Right atrium auricular region (tissue), 2 donors: ENCODE results near the gene FIZ1. TPM values are rescaled to one million over a fixed set of nuclear protein-coding genes. Genes with fewer than 3 reads are reported as not detected.

Experiments used
- DNase-seq: peaks from one replicate; pipeline ENCODE4 v3.0.0-alpha.2; 2019; ENCODE audit warnings: low spot score
- H3K27ac ChIP-seq, 2 donors: fragments of 200-600 bp; sonication (generic); 1 replicate in 1 of 2; 2 replicates in 1 of 2; pipeline ENCODE4 v1.5.1; 2016 to 2019
- H3K27me3 ChIP-seq, 2 donors: fragments of 200-600 bp; sonication (generic); one replicate each; pipeline versions ENCODE4 v1.5.1 to v1.6.0; 2017 to 2019
- H3K36me3 ChIP-seq: fragments of 200-600 bp; sonication (generic); one replicate; pipeline ENCODE4 v1.5.1; 2016
- H3K4me1 ChIP-seq, 2 donors: fragments of 200-600 bp; sonication (generic); one replicate each; pipeline versions ENCODE4 v1.5.1 to v1.6.0; 2017 to 2019
- H3K4me3 ChIP-seq, 2 donors: fragments of 200-600 bp; sonication (generic); 1 replicate in 1 of 2; 2 replicates in 1 of 2; pipeline ENCODE4 v1.5.1; 2017 to 2019; ENCODE audit warnings: mild to moderate bottlenecking in 1 of 2, moderate library complexity in 1 of 2
- H3K9me3 ChIP-seq, 2 donors: fragments of 200-600 bp; sonication (generic); one replicate each; pipeline ENCODE4 v1.5.1; 2019
- CTCF ChIP-seq, 2 donors: fragments of 200-600 bp; sonication (generic); IDR thresholded peaks; one replicate each; pipeline ENCODE4 v1.5.1; 2019; ENCODE audit warnings: antibody characterized with exemption in 2 of 2
- total RNA-seq, 2 donors: library from RNA; depleted of rRNA; stranded (reverse); fragments of >200 nt; gene quantifications; one replicate each; pipeline ENCODE4 v1.1.0, GENCODE V29; 2016

FIZ1 gene
- total RNA-seq, 2 donors from 2014 or later = 9.2 to 12.2 TPM

GRCh38 chr19:55637534-55637933 is 38.2 kb upstream of the FIZ1 start:
- no peaks in the 10 kb centered on the region for H3K27me3 ChIP-seq
- TF ChIP-seq CTCF (IDR thresholded peaks at IDR 0.05) = no peak
- H3K9me3 ChIP-seq = no peaks in the 10 kb centered on the region
- no peak for DNase-seq
- no peak overlapping the region for H3K27ac ChIP-seq
- no peak overlapping the region for H3K4me3 ChIP-seq
- H3K36me3 ChIP-seq = no peaks in the 10 kb centered on the region
- H3K4me1 ChIP-seq = peaks cover 0 to 61% of the 10 kb centered on the region in 2 donors

GRCh38 chr19:55636723-55637122 is 37.4 kb upstream of the FIZ1 start:
- Histone ChIP-seq H3K9me3 (no peaks in the 10 kb centered on the region), H3K27me3 (no peaks in the 10 kb centered on the region), H3K27ac (no peak overlapping the region), H3K4me1 (peaks cover 0 to 52% of the 10 kb centered on the region in 2 donors), H3K4me3 (no peak overlapping the region), H3K36me3 (no peaks in the 10 kb centered on the region)
- no peak for TF ChIP-seq CTCF (IDR thresholded peaks at IDR 0.05)
- DNase-seq = no peak

GRCh38 chr19:55635856-55636440 is 36.6 kb upstream of the FIZ1 start:
- Histone ChIP-seq H3K27me3 (no peaks in the 10 kb centered on the region), H3K27ac (peak overlapping the region; percentile 94 to 97), H3K36me3 (no peaks in the 10 kb centered on the region), H3K4me1 (peaks cover 0 to 48% of the 10 kb centered on the region in 2 donors), H3K9me3 (no peaks in the 10 kb centered on the region), H3K4me3 (peak overlapping the region; percentile 86 to 87)
- no peak for DNase-seq
- no peak for TF ChIP-seq CTCF (IDR thresholded peaks at IDR 0.05)

- H3K4me3 ChIP-seq = peak overlapping the region; percentile 86 to 87
- DNase-seq = no peak
These were observed 36.0 kb upstream of the FIZ1 start for GRCh38 chr19:55635334-55635717.

GRCh38 chr19:55633861-55634260 is 34.5 kb upstream of the FIZ1 start:
- TF ChIP-seq CTCF (IDR thresholded peaks at IDR 0.05) = no peak
- DNase-seq = no peak
- peaks cover 0 to 31% of the 10 kb centered on the region in 2 donors for H3K4me1 ChIP-seq
- H3K27me3 ChIP-seq = no peaks in the 10 kb centered on the region
- no peak overlapping the region for H3K27ac ChIP-seq
- no peak overlapping the region for H3K4me3 ChIP-seq
- H3K9me3 ChIP-seq = no peaks in the 10 kb centered on the region
- no peaks in the 10 kb centered on the region for H3K36me3 ChIP-seq

More at GRCh38 chr19:55635334-55635717, 36.0 kb upstream of the FIZ1 start:
- Histone ChIP-seq H3K9me3 (no peaks in the 10 kb centered on the region), H3K4me1 (peaks cover 0 to 45% of the 10 kb centered on the region in 2 donors), H3K27ac (peak overlapping the region; percentile 94 to 97), H3K36me3 (no peaks in the 10 kb centered on the region), H3K27me3 (no peaks in the 10 kb centered on the region)
- no peak for TF ChIP-seq CTCF (IDR thresholded peaks at IDR 0.05)

- DNase-seq = peak; percentile 98
- Histone ChIP-seq H3K9me3 (no peaks in the 10 kb centered on the region), H3K27ac (no peak overlapping the region), H3K36me3 (no peaks in the 10 kb centered on the region), H3K4me1 (peaks cover 0 to 25% of the 10 kb centered on the region in 2 donors), H3K4me3 (no peak overlapping the region), H3K27me3 (no peaks in the 10 kb centered on the region)
- TF ChIP-seq CTCF (IDR thresholded peaks at IDR 0.05) = peak; percentile 65 to 89
These were observed 33.1 kb upstream of the FIZ1 start for GRCh38 chr19:55632463-55632834.
